DMS 273 (cell line): Measurements from ENCODE around the gene UBAP2.

Experiments used
- DNase-seq: peaks from one replicate; lab custom pipeline; 2025; ENCODE audit not compliant: unreplicated experiment; lab: John Stamatoyannopoulos, UW

Gene UBAP2

GRCh38 chr9:33884856-33885701, 163.6 kb downstream of the UBAP2 start:
- DNase-seq: peak; percentile 43

DNA sequence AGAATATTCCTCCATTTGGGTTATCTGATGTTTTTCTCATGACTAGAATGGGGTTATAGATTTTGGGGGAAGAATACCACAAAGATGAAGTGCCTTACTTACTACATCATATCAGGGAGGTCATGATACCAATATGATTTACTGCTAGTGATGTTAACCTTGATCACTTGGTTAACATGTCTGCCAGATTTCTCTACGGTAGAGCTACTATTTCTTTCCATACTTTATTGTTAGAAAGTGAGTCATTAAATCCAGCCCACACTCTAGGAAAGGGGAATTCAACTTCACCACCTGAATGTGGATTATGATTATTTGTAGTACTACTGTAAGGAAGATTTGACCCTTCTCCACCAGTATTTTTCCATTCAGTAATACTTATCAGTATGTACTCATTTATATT, 167.1 kb downstream of the UBAP2 start:
- no peak for DNase-seq

DNA sequence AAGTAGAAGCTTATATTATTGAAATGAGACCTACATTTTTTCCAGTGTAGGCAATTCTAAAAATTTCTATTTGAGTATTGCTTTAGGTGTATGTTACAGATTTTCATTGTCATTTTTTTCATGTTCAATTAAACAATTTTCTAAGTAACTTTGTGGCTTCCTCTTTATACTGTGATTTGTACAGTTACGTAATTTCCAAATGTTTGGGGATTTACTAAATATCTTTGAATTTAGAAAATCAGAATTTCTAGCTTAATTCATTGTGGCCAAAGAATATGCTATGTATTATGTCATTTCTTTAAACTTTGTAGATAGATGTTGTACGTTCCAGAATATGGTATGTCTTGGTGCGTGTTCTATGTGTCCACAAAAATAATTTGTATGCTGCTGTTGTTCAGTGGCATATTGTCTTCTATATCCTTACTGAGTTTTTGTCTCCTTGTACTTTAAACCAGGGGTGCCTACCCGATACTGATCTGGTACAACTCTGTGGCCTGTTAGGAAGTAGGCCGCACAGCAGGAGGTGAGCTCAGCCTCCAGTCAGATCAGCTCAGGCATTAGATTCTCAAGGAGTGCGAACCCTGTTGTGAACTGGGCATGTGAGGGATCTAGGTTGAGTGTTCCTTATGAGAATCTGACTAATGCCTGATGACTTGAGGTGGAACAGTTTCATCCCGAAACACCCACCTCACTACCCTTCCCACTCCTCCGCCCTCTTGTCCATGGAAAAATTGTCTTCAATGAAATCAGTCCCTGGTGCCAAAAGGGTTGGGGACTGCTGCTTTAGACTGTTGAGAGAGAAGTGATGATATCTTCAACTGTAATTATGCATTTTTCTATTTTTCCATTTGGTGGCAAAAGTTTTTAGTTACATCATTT, 168.2 kb downstream of the UBAP2 start:
- no peak for DNase-seq

DNA sequence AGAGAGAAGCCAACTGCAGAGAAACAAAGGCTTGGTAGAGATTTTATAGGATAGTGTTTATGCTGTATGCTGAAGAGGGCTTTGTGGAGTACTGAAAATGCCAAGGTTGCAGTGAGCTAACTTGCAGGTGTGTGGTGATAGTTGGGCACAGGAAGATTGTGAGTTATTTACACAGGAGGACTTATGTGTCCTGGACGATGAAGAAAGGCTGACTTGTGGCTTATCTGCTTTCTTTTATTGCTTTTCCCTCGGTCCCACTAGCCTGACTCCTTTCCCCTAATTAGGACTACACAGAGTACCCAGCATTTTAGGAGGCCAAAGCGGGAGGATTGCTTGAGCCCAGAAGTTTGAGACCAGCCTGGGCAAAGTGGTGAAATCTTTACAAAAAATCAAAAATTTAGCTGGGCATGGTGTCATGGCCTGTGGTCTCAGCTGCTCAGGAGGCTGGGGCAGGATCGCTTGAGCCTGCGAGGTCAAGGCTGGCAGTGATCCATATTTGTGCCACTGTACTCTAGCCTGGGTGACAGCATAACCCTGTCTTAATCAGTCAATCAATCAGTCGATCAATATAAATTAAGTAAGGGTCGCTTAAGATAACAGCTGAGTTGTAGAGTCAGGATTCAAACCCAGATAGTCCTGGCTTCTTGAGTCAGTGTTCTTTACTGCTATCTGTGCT, 169.9 kb downstream of the UBAP2 start:
- no peak for DNase-seq

GRCh38 chr9:33877727-33878489, 170.8 kb downstream of the UBAP2 start:
- no peak for DNase-seq
